ENCODE results near the gene KCTD1.
"Not testable (repeated sequence)": the region's sequence is repeated elsewhere in the genome, so short reads cannot be mapped to it uniquely, and the experiment has no call there.

KCTD1 gene

DNA sequence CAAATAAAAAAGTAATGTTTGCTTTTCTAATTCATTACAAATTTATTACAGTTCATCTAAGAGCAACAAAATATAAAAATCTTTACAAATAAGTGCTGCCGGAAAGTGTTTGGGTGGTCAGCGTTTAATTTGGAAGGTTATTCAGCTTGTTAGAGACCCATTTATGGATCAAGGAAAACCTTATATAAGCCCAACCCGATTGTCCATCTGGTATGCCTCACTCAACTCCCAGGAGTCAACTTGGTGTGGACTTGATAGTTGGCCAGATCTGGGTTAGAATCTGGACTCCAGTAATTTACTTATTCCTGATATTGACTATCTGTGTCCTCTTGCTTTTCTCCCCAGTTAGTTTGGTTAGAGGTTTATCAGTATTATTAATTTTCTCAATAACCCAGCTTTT is 106.2 kb downstream of the KCTD1 start:
- H3K4me3 ChIP-seq (ENCODE audit: low read depth, low read length), result no peak overlapping the region
- no peak for DNase-seq (ENCODE audit: low read depth)
- TF ChIP-seq, protein P1, sequence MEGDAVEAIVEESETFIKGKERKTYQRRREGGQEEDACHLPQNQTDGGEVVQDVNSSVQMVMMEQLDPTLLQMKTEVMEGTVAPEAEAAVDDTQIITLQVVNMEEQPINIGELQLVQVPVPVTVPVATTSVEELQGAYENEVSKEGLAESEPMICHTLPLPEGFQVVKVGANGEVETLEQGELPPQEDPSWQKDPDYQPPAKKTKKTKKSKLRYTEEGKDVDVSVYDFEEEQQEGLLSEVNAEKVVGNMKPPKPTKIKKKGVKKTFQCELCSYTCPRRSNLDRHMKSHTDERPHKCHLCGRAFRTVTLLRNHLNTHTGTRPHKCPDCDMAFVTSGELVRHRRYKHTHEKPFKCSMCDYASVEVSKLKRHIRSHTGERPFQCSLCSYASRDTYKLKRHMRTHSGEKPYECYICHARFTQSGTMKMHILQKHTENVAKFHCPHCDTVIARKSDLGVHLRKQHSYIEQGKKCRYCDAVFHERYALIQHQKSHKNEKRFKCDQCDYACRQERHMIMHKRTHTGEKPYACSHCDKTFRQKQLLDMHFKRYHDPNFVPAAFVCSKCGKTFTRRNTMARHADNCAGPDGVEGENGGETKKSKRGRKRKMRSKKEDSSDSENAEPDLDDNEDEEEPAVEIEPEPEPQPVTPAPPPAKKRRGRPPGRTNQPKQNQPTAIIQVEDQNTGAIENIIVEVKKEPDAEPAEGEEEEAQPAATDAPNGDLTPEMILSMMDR (IDR thresholded peaks at IDR 0.05; ENCODE audit: low read depth, low read length, missing control alignments), result no peak

DNA sequence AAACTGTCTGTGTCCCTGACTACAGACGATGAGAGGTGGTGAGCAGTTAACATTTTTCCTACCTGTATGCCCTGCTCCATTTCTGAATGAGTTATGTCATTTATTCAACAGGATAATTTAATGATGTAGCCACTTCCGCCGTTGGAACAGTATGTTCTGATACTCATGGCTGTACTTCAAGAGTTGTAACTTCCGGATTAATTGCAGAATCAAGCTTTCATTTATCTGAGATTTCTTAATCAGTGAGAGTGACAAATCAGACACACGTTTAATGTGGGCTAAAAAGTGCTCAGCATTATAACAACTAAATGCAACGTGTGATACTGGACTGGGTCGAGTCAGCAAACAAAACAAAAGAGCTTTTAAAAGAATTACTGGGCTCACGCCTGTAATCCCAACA is 107.7 kb downstream of the KCTD1 start:
- DNase-seq (ENCODE audit: low read depth), result no peak
- no peak overlapping the region for H3K4me3 ChIP-seq (ENCODE audit: low read depth, low read length)
- TF ChIP-seq, protein P1 (IDR thresholded peaks at IDR 0.05; ENCODE audit: low read depth, low read length, missing control alignments), result no peak

DNA sequence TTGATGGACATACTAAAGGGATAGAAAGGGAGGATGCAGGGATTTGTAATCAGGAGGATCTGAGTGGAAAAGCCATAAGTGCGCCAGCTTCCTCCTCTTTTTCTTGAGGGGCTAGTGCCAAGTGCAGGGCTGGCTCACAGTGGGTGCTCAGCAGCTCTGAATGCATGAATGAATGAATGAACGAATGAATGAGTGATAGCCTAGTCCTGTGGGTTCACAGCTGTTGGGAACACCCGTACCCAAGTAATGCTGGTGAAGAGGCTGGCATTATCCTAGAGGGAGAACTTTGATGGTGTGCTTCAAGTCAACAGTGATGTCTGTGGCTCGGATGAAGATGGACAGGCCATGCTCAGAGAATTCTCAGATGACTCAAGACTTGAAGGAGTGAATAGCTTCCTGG is 108.8 kb downstream of the KCTD1 start:
- DNase-seq (ENCODE audit: low read depth), result no peak
- TF ChIP-seq, protein P1 (IDR thresholded peaks at IDR 0.05; ENCODE audit: low read depth, low read length, missing control alignments), result no peak
- H3K4me3 ChIP-seq (ENCODE audit: low read depth, low read length), result no peak overlapping the region

DNA sequence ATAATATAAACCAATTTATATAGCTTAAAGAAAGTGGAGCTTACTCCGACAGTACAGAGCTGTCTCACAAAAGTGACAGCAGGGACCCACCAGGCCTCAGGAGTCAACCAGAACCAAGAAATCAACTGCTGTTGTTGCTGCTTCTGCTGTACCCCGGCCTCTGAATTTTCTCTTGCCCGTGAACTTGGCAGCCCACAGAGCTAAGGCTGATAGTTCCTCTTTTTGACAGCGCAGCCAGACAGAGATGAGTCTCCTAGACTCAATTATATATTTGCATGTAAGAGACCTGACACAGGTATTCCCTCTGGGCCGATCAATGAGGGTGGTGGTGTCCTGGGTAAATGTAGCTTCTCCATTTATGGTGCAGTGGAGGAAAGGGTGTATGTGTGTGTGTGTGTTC is 109.4 kb downstream of the KCTD1 start:
- H3K4me3 ChIP-seq (ENCODE audit: low read depth, low read length), result no peak overlapping the region
- TF ChIP-seq, protein P1 (IDR thresholded peaks at IDR 0.05; ENCODE audit: low read depth, low read length, missing control alignments), result no peak
- DNase-seq (ENCODE audit: low read depth), result no peak

DNA sequence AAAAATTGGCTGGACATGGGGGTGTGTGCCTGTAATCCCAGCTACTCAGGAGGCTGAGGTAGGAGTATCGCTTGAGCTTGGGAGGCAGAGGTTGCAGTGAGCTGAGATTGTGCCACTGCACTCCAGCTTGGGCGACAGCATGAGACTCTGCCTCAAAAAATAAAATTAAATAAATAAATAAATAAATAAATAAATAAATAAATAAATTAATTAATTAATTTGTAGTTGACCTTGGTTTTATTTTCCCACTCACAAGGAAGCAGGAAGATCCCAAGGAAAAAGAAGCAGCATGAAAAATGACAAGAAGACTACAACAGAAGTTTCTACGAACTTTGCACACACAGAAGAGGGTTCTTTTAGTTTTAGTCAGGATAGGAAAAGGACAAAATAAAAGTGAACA is 110.7 kb downstream of the KCTD1 start:
- not testable (repeated sequence) for H3K4me3 ChIP-seq (ENCODE audit: low read depth, low read length); DNase-seq (ENCODE audit: low read depth)

DNA sequence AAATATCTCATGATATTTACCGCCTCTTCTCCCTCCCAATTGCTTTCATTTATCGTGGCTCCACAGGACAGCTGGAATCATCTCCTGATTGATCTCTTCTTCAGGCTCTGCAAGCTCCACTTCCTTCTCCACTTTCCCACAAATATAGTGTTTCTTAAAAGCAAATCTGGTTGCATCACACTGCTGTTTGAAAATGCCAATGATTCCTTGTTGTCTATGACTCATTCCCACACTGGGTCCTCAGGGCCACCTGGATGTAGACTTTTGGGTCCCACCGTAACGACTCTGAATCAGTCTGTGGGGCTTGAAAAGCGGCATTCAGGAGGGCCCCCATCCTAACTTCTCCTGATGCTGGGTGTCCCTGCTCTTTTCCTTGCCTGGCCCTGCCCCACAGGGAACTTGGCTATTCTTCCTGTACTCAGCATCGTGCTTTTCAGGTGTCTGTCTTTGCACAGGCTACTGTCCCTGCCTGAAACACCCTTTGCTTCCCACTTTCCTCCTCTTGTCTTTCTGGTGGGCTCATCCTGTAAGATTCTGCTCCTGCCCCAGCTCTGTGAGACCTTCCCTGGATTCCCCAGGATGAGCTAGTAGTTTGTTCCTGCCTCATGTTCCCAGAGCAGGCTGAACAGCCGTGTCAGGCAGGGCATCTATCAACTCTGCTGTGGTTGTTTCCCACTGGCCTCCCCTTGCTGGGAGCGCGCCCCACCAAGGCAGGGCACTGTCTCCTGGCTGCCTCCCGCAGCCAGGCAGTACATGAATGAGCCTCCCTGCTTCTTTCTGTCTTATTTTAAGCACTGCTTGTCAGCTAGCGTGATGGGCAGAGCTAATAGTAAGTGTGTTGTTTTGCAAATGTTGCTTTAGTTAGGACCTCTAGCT is 111.9 kb downstream of the KCTD1 start:
- no peak overlapping the region for H3K4me3 ChIP-seq (ENCODE audit: low read depth, low read length)
- TF ChIP-seq, protein P1 (IDR thresholded peaks at IDR 0.05; ENCODE audit: low read depth, low read length, missing control alignments), result no peak
- DNase-seq (ENCODE audit: low read depth), result no peak

DNA sequence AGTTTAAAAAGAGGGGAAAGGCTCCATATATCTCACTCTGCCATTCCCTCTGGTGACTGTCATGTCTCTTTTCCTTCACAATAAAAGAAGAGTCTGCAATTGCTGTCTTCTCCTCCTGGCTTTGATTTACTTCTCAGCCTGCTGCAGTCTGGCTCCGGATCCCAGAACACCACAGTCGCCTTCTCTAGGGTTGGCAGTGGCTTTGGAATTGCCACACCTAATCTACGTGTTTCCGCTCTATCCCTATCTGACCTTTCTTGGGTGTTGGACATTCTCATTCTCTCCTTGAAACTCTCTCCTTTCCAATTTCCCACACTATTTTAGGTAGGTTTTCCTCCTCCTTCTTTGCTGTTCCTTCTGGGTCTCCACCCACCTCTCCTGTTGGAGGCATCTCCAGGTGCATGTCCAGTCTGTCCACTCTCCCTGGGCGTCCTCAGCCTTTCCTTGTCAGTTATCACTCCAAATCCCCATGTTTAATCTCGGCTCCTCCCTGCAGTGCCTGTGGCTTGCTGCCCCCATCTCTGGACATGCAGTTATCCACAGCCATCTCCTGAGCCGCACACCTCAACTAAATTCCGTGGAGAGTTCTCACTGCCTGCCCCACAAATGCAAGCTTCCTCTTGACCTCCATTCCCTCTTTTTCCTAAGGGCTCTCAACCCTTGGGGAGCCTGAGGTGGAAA is 112.8 kb downstream of the KCTD1 start:
- DNase-seq (ENCODE audit: low read depth), result no peak
- H3K4me3 ChIP-seq (ENCODE audit: low read depth, low read length), result no peak overlapping the region
- TF ChIP-seq, protein P1 (IDR thresholded peaks at IDR 0.05; ENCODE audit: low read depth, low read length, missing control alignments), result no peak
